ENCODE measurements around the gene DGKI.

DNA sequence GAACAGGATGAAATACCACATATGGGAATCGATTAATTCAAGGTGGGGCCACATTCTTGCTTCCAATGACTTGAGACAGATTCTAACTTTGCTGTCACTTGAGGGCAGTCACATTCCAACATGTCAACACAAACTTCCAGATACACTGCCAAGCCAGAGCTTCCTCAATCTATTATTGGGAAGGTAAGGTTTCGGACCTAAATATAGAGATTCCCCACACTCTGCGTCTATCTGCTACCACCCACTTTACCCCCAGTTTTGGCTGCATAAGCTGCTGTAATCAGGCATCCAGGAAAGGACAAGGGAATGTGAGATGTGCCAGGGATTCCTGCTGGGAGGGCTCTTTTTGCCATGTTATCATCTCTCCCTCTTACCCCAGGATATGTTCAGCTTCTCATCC, 20.5 kb upstream of the DGKI start:
- TF ChIP-seq, protein P1, sequence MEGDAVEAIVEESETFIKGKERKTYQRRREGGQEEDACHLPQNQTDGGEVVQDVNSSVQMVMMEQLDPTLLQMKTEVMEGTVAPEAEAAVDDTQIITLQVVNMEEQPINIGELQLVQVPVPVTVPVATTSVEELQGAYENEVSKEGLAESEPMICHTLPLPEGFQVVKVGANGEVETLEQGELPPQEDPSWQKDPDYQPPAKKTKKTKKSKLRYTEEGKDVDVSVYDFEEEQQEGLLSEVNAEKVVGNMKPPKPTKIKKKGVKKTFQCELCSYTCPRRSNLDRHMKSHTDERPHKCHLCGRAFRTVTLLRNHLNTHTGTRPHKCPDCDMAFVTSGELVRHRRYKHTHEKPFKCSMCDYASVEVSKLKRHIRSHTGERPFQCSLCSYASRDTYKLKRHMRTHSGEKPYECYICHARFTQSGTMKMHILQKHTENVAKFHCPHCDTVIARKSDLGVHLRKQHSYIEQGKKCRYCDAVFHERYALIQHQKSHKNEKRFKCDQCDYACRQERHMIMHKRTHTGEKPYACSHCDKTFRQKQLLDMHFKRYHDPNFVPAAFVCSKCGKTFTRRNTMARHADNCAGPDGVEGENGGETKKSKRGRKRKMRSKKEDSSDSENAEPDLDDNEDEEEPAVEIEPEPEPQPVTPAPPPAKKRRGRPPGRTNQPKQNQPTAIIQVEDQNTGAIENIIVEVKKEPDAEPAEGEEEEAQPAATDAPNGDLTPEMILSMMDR (IDR thresholded peaks at IDR 0.05; ENCODE audit: low read depth, low read length), result no peak
- TF ChIP-seq EZH2phosphoT487 (IDR thresholded peaks at IDR 0.05; ENCODE audit: low read depth), result no peak
